Adrenal gland (tissue), 12 donors: ENCODE results near the gene KRTAP9-7. TPM values are rescaled to one million over a fixed set of nuclear protein-coding genes. Genes with fewer than 3 reads are reported as not detected.
A peak's percentile ranks its signal among the peaks of the same experiment; 100 is the strongest.

Experiments
- DNase-seq, 7 donors: peaks; one replicate each; pipeline ENCODE4 v3.0.0-alpha.2; 2019 to 2020
- H3K27ac ChIP-seq, 5 donors: fragments of 200-600 bp; sonication (generic) in 4 of 5; 1 replicate in 3 of 5; 2 replicates in 2 of 5; pipeline versions ENCODE4 v1.5.1 to v1.8.0; 2016 to 2020; ENCODE audit warnings: mild to moderate bottlenecking in 1 of 5
- H3K27me3 ChIP-seq: fragments of 200-600 bp; 2 replicates; pipeline ENCODE4 v1.8.0; 2021
- H3K36me3 ChIP-seq, 2 donors: fragments of 200-600 bp; replicated peaks in 1 of 2; 1 replicate in 1 of 2; 2 replicates in 1 of 2; pipeline versions ENCODE4 v1.5.1 to v1.8.0; 2018 to 2022
- H3K4me1 ChIP-seq, 2 donors: fragments of 200-600 bp; replicated peaks in 1 of 2; 1 replicate in 1 of 2; 2 replicates in 1 of 2; pipeline versions ENCODE4 v1.5.1 to v1.8.0; 2018 to 2021
- H3K4me3 ChIP-seq, 4 donors: fragments of 200-600 bp; sonication (generic) in 3 of 4; one replicate each; pipeline ENCODE4 v1.5.1; 2016 to 2018
- H3K9me3 ChIP-seq, 3 donors: fragments of 200-600 bp; sonication (generic) in 1 of 3; replicated peaks in 1 of 3; 1 replicate in 2 of 3; 2 replicates in 1 of 3; pipeline versions ENCODE4 v1.5.1 to v1.8.0; 2016 to 2021
- POLR2A ChIP-seq, 2 donors: fragments of 450-650 bp; IDR thresholded peaks; one replicate each; pipeline ENCODE4 v1.6.1; 2017; ENCODE audit warnings: antibody characterized with exemption in 2 of 2, mild to moderate bottlenecking in 2 of 2, moderate library complexity in 1 of 2
- WGBS, 4 donors: extraction: QIAGEN DNeasy Blood & Tissue Kit in 2 of 4; methylation state at CpG; one replicate each; pipeline versions ENCODE4 v1.1.5 to v1.1.7; 2013 to 2017; 5-methylcytosine and 5-hydroxymethylcytosine counted together
- intact Hi-C, 2 donors: fragments of 100-400 bp; cut with DNase I; formaldehyde crosslinking; loops; one replicate each; pipeline versions ENCODE4 v1.14.1 to v1.15.0; 2022 to 2023
- polyA plus RNA-seq, 3 donors: library from polyadenylated mRNA; stranded (reverse); fragments of 200-250 nt in 2 of 3; fragments of 350-450 nt in 1 of 3; fragmentation: Illumina TruSeq in 1 of 3; extraction: RNeasy Lipid Tissue Mini Kit (QIAGEN cat#74804) in 1 of 3; gene quantifications; one replicate each; pipeline ENCODE4 v1.2.3, GENCODE V29; 2013 to 2014
- total RNA-seq, 9 donors: library from RNA; depleted of rRNA in 4 of 9; stranded (reverse); fragments of >200 nt in 4 of 9; fragments of 120-200 nt in 1 of 9; fragmentation: NEBNext Ultra II Directional in 1 of 9; extraction: Animal tissue kit (Norgen Biotek cat#: 25700) in 1 of 9; gene quantifications; one replicate each; pipeline versions ENCODE4 v1.1.0 to v1.2.4, GENCODE V29; 2013 to 2023
- TF ChIP-seq, protein P1 (sequence below), 6 experiments: fragments of 450-650 bp in 4 of 6; fragments of 200-600 bp in 2 of 6; sonication (generic) in 1 of 6; IDR thresholded peaks; 1 replicate in 5 of 6; 2 replicates in 1 of 6; pipeline versions ENCODE4 v1.5.1 to v1.8.0; 2016 to 2021; ENCODE audit warnings: antibody characterized with exemption in 6 of 6, mild to moderate bottlenecking in 2 of 6, moderate library complexity in 1 of 6
- donor health status: healthy with polysubstance abuse.
- donor health status: Bipolar disorder and iron deficiency.
- donor health status: DM: yes; HTN: yes; CAD: no.
- donor health status: DM: no; HTN: no; CAD: no.
- donor health status: DM: no; HTN: no; CAD: no.
- donor health status: DM: yes; HTN: yes; CAD: no.

Gene KRTAP9-7
- total and polyA plus RNA-seq, 12 donors, result not detected

DNA sequence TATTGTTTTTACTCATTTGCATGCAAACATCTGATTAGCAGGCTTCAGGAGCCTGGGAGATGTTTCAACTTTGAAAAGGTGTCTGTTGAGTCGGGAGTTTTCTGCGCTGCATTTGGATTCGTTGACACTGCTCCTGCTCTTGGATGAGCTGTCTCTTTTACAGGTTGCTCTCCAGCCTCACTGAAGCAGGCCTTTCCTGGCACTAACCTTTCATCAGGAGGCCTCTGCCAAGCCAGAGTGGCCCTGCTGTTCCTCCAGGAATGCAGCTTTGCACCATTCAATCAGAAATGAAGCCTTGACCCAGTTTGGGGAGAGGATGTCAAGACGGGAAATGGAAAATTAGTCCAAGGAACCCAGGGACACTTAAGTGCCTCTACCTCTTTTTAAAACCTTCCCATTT, 27.5 kb downstream of the KRTAP9-7 start:
- 70 to 89% (median 77%) methylated on average over 4 of the region's 4 CpGs for WGBS, 4 donors
- Histone ChIP-seq H3K9me3 (no peaks in the 10 kb centered on the region), H3K27ac (no peak overlapping the region), H3K4me1 (no peaks in the 10 kb centered on the region), H3K36me3 (no peaks in the 10 kb centered on the region), H3K4me3 (no peak overlapping the region), H3K27me3 (no peaks in the 10 kb centered on the region)
- TF ChIP-seq POLR2A (IDR thresholded peaks at IDR 0.05), result no peak
- TF ChIP-seq, protein P1, sequence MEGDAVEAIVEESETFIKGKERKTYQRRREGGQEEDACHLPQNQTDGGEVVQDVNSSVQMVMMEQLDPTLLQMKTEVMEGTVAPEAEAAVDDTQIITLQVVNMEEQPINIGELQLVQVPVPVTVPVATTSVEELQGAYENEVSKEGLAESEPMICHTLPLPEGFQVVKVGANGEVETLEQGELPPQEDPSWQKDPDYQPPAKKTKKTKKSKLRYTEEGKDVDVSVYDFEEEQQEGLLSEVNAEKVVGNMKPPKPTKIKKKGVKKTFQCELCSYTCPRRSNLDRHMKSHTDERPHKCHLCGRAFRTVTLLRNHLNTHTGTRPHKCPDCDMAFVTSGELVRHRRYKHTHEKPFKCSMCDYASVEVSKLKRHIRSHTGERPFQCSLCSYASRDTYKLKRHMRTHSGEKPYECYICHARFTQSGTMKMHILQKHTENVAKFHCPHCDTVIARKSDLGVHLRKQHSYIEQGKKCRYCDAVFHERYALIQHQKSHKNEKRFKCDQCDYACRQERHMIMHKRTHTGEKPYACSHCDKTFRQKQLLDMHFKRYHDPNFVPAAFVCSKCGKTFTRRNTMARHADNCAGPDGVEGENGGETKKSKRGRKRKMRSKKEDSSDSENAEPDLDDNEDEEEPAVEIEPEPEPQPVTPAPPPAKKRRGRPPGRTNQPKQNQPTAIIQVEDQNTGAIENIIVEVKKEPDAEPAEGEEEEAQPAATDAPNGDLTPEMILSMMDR (IDR thresholded peaks at IDR 0.05), result no peak
- intact Hi-C loops, result no loop called here
- no peak for DNase-seq

- Histone ChIP-seq H3K27ac (no peak overlapping the region), H3K27me3 (no peaks in the 10 kb centered on the region), H3K4me3 (no peak overlapping the region), H3K36me3 (no peaks in the 10 kb centered on the region), H3K9me3 (no peaks in the 10 kb centered on the region), H3K4me1 (no peaks in the 10 kb centered on the region)
- WGBS, 4 donors, result 80 to 86% (median 82%) methylated on average over 12 of the region's 12 CpGs
- intact Hi-C loops, result no loop called here
- DNase-seq, result no peak
- TF ChIP-seq, protein P1 (IDR thresholded peaks at IDR 0.05), result no peak
- TF ChIP-seq POLR2A (IDR thresholded peaks at IDR 0.05), result no peak
Measured at GRCh38 chr17:41304091-41304490, 28.6 kb downstream of the KRTAP9-7 start.

DNA sequence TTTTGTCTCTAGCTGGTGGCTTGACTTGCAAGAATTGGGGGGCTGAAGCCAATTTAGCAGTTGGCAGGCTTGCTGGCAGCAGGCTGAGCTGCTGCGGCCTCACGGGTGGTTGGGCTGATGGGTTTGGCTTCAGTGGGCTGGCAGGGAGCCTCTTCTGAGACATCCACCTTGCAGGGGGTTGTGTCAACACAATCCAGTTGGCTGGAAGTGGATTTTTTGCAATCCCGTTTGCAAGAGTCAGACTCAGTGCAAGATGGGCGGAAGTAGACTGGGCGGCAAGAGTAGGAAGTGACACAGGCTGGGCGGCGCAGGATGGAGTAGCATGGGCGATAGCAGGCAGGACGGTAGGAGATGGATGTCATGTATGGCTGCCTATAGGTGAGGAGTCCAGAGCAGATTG, 32.1 kb downstream of the KRTAP9-7 start:
- Histone ChIP-seq H3K36me3 (no peaks in the 10 kb centered on the region), H3K9me3 (no peaks in the 10 kb centered on the region), H3K4me1 (no peaks in the 10 kb centered on the region), H3K27ac (no peak overlapping the region), H3K4me3 (no peak overlapping the region), H3K27me3 (no peaks in the 10 kb centered on the region)
- WGBS, 4 donors, result 71 to 79% (median 76%) methylated on average over 9 of the region's 9 CpGs
- intact Hi-C loops, result no loop called here
- DNase-seq, result no peak
- TF ChIP-seq, protein P1 (IDR thresholded peaks at IDR 0.05), result no peak
- TF ChIP-seq POLR2A (IDR thresholded peaks at IDR 0.05), result no peak

- no peak overlapping the region for H3K4me3 ChIP-seq
- H3K27me3 ChIP-seq, result no peaks in the 10 kb centered on the region
- DNase-seq, result peak in 2 of 7 donors; percentile 8 to 34
- no peak overlapping the region for H3K27ac ChIP-seq
- H3K9me3 ChIP-seq, result no peaks in the 10 kb centered on the region
- intact Hi-C loops, result no loop called here
- WGBS, 4 donors, result 53 to 66% (median 59%) methylated on average over 8 to 10 of the region's 10 CpGs
- no peaks in the 10 kb centered on the region for H3K4me1 ChIP-seq
- no peaks in the 10 kb centered on the region for H3K36me3 ChIP-seq
- TF ChIP-seq POLR2A (IDR thresholded peaks at IDR 0.05), result no peak
- TF ChIP-seq, protein P1 (IDR thresholded peaks at IDR 0.05), result no peak
Measured at GRCh38 chr17:41308251-41308917, 32.9 kb downstream of the KRTAP9-7 start.
